Activated naive CD8-positive, alpha-beta T cell treated with anti-CD3 and anti-CD28 coated beads for 36 hours (primary cell): ENCODE measurements around the gene DSCAM. TPM values are rescaled to one million over a fixed set of nuclear protein-coding genes. Genes with fewer than 3 reads are reported as not detected.

ENCODE experiments used
- DNase-seq: peaks from one replicate; pipeline ENCODE4 v3.0.0; 2021
- H3K27ac Mint-ChIP-seq: one replicate; pipeline ENCODE4 v1.8.0; 2022; ENCODE audit warnings: mild to moderate bottlenecking, moderate library complexity, mixed read lengths
- H3K27me3 Mint-ChIP-seq: one replicate; pipeline ENCODE4 v1.8.0; 2022; ENCODE audit warnings: mild to moderate bottlenecking, mixed read lengths
- H3K36me3 Mint-ChIP-seq: one replicate; pipeline ENCODE4 v1.8.0; 2021; ENCODE audit warnings: mild to moderate bottlenecking, mixed read lengths
- H3K4me1 Mint-ChIP-seq: one replicate; pipeline ENCODE4 v1.8.0; 2021; ENCODE audit warnings: mixed read lengths
- H3K4me3 Mint-ChIP-seq: one replicate; pipeline ENCODE4 v1.8.0; 2022; ENCODE audit warnings: mild to moderate bottlenecking, moderate library complexity, mixed read lengths
- H3K9me3 Mint-ChIP-seq: one replicate; pipeline ENCODE4 v1.8.0; 2022; ENCODE audit warnings: mixed read lengths
- total RNA-seq, 2 experiments: library from RNA; stranded (reverse); gene quantifications; one replicate each; pipeline ENCODE4 v1.2.3, GENCODE V29; 2021

Gene DSCAM
- total RNA-seq, 2 experiments from 2014 or later: not detected

DNA sequence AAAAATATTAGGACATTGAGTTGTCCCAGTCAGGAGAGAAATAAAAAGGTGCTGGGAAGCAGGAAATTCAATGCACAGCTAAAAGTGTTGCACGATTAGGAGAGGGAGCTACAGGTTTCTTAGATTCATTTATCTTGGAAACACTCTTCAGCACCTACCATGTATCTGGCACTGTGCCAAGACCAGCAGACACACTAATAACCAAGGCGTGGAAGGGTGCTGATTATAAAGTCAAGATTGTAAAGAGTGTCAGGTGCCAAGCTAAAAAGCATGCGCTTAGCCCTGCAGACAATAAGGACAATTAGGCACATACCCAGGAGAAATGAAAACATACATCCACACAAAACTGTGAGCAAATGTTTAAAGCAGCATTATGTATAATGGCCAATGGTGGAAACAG is 129.9 kb downstream of the DSCAM start:
- no peak for DNase-seq
- Mint-ChIP-seq H3K4me3 (no peak overlapping the region), H3K4me1 (no peaks in the 10 kb centered on the region), H3K36me3 (no peaks in the 10 kb centered on the region), H3K9me3 (peaks cover 8% of the 10 kb centered on the region), H3K27ac (no peak overlapping the region), H3K27me3 (no peaks in the 10 kb centered on the region)

GRCh38 chr21:40714536-40714935 is 132.4 kb downstream of the DSCAM start:
- Mint-ChIP-seq H3K4me3 (no peak overlapping the region), H3K27me3 (peaks cover under 1% of the 10 kb centered on the region), H3K4me1 (no peaks in the 10 kb centered on the region), H3K9me3 (no peaks in the 10 kb centered on the region), H3K36me3 (no peaks in the 10 kb centered on the region), H3K27ac (no peak overlapping the region)
- no peak for DNase-seq

- Mint-ChIP-seq H3K36me3 (no peaks in the 10 kb centered on the region), H3K4me1 (no peaks in the 10 kb centered on the region), H3K4me3 (no peak overlapping the region), H3K9me3 (no peaks in the 10 kb centered on the region), H3K27me3 (peaks cover 10% of the 10 kb centered on the region), H3K27ac (no peak overlapping the region)
- DNase-seq: no peak
Measured at GRCh38 chr21:40707656-40708244, 139.2 kb downstream of the DSCAM start.

DNA sequence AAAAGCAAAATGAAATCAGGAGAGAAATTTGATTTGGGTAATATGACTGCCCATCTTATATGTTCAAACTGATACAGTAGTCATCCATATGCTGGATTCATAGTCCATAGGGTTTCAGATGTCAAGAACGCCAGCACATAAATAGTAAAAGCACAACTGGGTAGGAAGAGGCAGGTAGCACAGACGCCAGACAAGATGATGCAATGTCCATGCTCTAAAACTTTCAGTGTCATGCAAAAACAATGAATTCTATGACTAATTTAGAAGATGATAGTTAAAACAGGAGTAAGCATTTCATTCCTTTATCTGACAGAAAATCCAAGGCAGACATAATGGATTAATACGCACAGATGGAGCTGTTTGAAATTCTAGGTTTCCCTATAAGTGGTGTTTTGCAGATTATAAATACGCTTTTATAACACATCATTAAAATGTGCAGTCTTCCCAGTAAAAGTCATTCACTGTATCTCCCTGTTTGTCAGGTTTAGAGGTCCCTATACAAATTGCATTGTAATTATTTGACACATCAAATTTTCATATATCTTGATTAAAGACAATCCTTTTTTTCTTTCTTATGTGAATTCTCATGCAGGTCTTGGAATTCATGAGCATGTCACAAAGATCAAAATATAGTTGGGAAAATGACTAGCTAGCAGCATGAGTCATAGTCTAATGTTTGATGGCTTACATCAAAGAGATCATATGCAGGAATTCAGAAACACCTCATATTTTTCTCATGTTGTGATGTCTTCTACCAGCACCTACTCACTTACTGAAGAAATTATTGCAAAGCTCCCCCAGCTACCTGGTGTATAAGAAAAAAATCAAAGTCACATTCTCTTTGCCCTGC is 139.9 kb downstream of the DSCAM start:
- Mint-ChIP-seq H3K27ac (no peak overlapping the region), H3K36me3 (no peaks in the 10 kb centered on the region)

GRCh38 chr21:40706176-40706575 is 140.8 kb downstream of the DSCAM start:
- no peak overlapping the region for H3K4me3 Mint-ChIP-seq
- no peaks in the 10 kb centered on the region for H3K4me1 Mint-ChIP-seq
- H3K36me3 Mint-ChIP-seq: no peaks in the 10 kb centered on the region
- DNase-seq: no peak
- H3K27ac Mint-ChIP-seq: no peak overlapping the region
- no peaks in the 10 kb centered on the region for H3K9me3 Mint-ChIP-seq
- H3K27me3 Mint-ChIP-seq: peaks cover 10% of the 10 kb centered on the region

More for the DNA sequence above, 139.9 kb downstream of the DSCAM start:
- no peak overlapping the region for H3K4me3 Mint-ChIP-seq
- peaks cover 10% of the 10 kb centered on the region for H3K27me3 Mint-ChIP-seq
- no peak for DNase-seq
- H3K9me3 Mint-ChIP-seq: no peaks in the 10 kb centered on the region
- H3K4me1 Mint-ChIP-seq: no peaks in the 10 kb centered on the region

DNA sequence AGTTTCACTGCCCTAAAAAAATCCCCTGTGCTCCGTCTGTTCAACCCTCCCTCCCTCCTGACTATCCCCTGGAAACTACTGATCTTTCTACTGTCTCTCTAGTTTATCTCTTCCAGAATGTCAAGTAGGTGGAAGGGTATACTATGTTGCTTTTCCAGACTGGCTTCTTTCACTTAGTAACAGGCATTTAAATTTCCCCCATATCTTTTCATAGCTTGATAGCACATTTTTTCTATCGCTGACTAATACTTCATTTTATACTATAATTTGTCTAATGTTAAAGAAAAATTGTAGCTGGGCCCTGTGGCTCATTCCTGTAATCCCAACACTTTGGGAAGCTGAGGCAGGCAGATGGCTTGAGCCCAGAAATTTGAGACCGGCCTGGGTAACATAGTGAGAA is 142.8 kb downstream of the DSCAM start:
- Mint-ChIP-seq H3K27ac (no peak overlapping the region), H3K9me3 (no peaks in the 10 kb centered on the region), H3K4me3 (no peak overlapping the region), H3K36me3 (no peaks in the 10 kb centered on the region), H3K4me1 (no peaks in the 10 kb centered on the region), H3K27me3 (peaks cover 7% of the 10 kb centered on the region)
- no peak for DNase-seq

- Mint-ChIP-seq H3K36me3 (no peaks in the 10 kb centered on the region), H3K27me3 (peaks cover 4% of the 10 kb centered on the region), H3K4me1 (no peaks in the 10 kb centered on the region), H3K9me3 (no peaks in the 10 kb centered on the region), H3K27ac (no peak overlapping the region), H3K4me3 (no peak overlapping the region)
- DNase-seq: no peak
Measured at GRCh38 chr21:40699366-40699765, 147.6 kb downstream of the DSCAM start.

DNA sequence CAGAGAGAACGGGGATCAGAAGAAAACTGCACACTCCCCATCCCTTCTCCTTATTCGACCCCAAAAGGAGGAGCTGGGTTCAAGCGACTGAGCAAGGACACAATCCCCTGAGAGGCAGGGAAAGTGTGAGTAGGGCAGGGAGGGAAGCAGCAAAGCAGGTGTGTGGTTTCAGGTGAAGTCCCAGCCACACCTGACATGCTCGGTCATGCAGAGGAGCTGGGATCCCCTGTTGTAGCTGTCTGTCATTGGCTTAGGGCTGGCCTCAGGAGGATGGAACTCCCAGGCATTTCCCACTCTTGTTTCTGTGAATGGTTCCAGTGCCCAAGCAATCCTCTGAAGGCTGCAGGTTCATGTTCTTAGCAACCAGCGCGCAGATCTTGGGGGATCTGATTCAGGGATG is 150.7 kb downstream of the DSCAM start:
- H3K4me1 Mint-ChIP-seq: no peaks in the 10 kb centered on the region
- H3K36me3 Mint-ChIP-seq: no peaks in the 10 kb centered on the region
- DNase-seq: no peak
- H3K27me3 Mint-ChIP-seq: no peaks in the 10 kb centered on the region
- no peaks in the 10 kb centered on the region for H3K9me3 Mint-ChIP-seq
- H3K27ac Mint-ChIP-seq: no peak overlapping the region
- H3K4me3 Mint-ChIP-seq: no peak overlapping the region

DNA sequence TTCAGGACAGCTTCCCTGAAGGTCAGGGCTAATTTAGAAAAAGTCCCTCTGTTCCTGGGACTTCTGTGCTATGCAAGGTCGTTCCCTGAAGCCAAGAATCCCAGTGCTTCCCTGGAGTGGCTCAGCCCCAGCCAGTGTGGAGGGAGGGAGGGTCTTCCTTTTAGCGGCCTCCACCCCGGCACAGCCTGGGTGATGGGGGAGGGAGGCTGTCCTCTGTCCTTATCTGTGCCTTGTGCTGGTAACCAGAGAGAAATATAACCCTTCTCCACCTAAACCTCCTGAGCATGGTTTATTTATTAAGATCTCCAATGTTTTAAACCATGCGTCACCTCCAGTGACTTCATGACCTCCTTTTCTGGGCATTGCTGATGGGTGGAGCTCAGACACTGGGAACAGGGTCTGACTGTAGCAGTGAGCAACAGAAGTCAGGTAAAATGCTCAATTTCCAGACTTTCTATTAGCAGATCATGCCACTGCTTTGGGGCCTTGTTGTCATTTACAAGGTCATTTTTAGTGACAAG is 157.1 kb downstream of the DSCAM start:
- Mint-ChIP-seq H3K36me3 (no peaks in the 10 kb centered on the region), H3K4me3 (no peak overlapping the region), H3K9me3 (no peaks in the 10 kb centered on the region), H3K27me3 (peaks cover 4% of the 10 kb centered on the region), H3K27ac (no peak overlapping the region), H3K4me1 (no peaks in the 10 kb centered on the region)
- DNase-seq: no peak

- Mint-ChIP-seq H3K4me1 (no peaks in the 10 kb centered on the region), H3K36me3 (no peaks in the 10 kb centered on the region), H3K9me3 (no peaks in the 10 kb centered on the region), H3K27me3 (peaks cover 4% of the 10 kb centered on the region), H3K27ac (no peak overlapping the region), H3K4me3 (no peak overlapping the region)
- no peak for DNase-seq
Measured at GRCh38 chr21:40689217-40689616, 157.7 kb downstream of the DSCAM start.

GRCh38 chr21:40688106-40688864 is 158.7 kb downstream of the DSCAM start:
- Mint-ChIP-seq H3K27me3 (peaks cover 4% of the 10 kb centered on the region), H3K4me3 (no peak overlapping the region), H3K36me3 (no peaks in the 10 kb centered on the region), H3K4me1 (no peaks in the 10 kb centered on the region), H3K27ac (no peak overlapping the region), H3K9me3 (peaks cover 2% of the 10 kb centered on the region)
- DNase-seq: no peak

DNA sequence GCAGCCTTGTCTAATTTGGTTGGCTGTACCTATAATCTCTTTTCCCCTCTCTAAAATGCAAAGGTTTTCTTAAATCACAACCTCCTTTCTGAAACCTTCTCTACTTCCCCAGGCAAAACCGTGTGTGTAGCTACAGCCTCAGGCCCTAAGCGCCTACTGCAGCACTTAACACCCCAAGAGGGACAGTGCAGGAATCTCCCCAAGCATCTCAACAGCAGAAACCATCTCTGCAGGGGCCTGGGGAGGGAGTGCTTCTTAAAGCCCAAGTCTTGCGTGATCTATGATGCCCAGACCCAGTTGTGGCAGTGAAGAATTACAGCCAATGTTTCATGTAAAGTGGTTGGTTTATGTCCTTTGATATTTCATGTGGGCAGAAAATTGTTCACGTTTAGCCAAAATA is 159.3 kb downstream of the DSCAM start:
- Mint-ChIP-seq H3K4me3 (no peak overlapping the region), H3K4me1 (no peaks in the 10 kb centered on the region), H3K9me3 (peaks cover 6% of the 10 kb centered on the region), H3K27ac (no peak overlapping the region), H3K27me3 (peaks cover 4% of the 10 kb centered on the region), H3K36me3 (no peaks in the 10 kb centered on the region)
- no peak for DNase-seq

DNA sequence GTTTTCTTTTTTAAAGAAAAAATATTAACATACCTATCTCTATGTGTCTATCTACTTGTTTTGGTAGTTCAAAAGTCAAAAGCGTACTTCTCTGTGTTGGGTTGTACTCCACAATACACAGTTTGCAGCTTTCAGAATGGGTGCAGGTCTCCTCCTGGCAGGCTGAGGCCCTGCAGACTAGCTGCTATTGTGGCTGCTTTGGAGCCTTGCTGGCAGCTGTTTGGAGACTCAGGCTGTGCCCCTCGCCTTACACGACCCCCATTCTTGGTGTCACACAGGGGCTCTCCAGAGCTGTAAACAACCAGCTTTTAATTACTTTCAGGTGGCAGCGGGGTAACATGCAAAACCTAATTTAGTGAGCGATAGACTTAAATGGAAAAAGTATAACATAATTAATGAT is 160.4 kb downstream of the DSCAM start:
- Mint-ChIP-seq H3K27me3 (peaks cover 4% of the 10 kb centered on the region), H3K36me3 (no peaks in the 10 kb centered on the region), H3K27ac (no peak overlapping the region), H3K4me1 (no peaks in the 10 kb centered on the region), H3K4me3 (no peak overlapping the region), H3K9me3 (peaks cover 6% of the 10 kb centered on the region)
- no peak for DNase-seq

GRCh38 chr21:40685141-40685540 is 161.8 kb downstream of the DSCAM start:
- no peak overlapping the region for H3K4me3 Mint-ChIP-seq
- H3K27me3 Mint-ChIP-seq: peaks cover 3% of the 10 kb centered on the region
- DNase-seq: no peak
- H3K9me3 Mint-ChIP-seq: peaks cover 6% of the 10 kb centered on the region
- H3K27ac Mint-ChIP-seq: no peak overlapping the region
- H3K36me3 Mint-ChIP-seq: no peaks in the 10 kb centered on the region
- H3K4me1 Mint-ChIP-seq: no peaks in the 10 kb centered on the region

DNA sequence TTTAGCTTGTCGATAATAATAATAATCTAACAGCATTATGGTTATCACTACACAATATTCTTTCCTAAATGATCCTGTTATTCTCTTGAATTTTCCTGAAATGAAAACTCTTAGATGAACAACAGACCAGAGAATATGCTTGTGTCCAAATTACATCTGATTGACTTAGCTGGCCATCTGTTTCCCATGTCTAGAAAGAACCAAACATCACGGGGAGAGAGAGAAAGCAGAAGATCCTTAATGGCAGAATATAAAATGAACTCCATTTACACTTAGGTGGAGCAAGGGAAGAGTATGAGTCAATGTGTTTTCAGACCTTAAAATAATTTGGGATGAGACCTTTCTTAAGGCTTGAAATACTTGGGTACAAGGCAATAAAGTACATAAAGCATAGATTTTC is 162.2 kb downstream of the DSCAM start:
- Mint-ChIP-seq H3K4me1 (no peaks in the 10 kb centered on the region), H3K27me3 (no peaks in the 10 kb centered on the region), H3K4me3 (no peak overlapping the region), H3K27ac (no peak overlapping the region), H3K36me3 (no peaks in the 10 kb centered on the region), H3K9me3 (peaks cover 6% of the 10 kb centered on the region)
- DNase-seq: no peak
